HUES6 (cell line): ENCODE measurements around the gene SLC15A2.
A peak's percentile ranks its signal among the peaks of the same experiment; 100 is the strongest.

Experiments
- H3K27ac ChIP-seq: 2 replicates; pipeline ENCODE4 v1.7.0; 2013; ENCODE audit warnings: low read depth, mild to moderate bottlenecking, low read length, inconsistent platforms
- H3K27me3 ChIP-seq: 2 replicates; pipeline ENCODE4 v1.6.1; 2013; ENCODE audit warnings: low read length; ENCODE audit not compliant: control insufficient read depth, insufficient read depth
- H3K36me3 ChIP-seq: 2 replicates; pipeline ENCODE4 v1.6.1; 2013; ENCODE audit warnings: low read length; ENCODE audit not compliant: control insufficient read depth, insufficient read depth
- H3K4me1 ChIP-seq: 2 replicates; pipeline ENCODE4 v1.6.1; 2013; ENCODE audit warnings: low read length; ENCODE audit not compliant: control insufficient read depth, insufficient read depth
- H3K4me3 ChIP-seq: 2 replicates; pipeline ENCODE4 v1.5.1; 2013; ENCODE audit warnings: low read depth, low read length
- H3K9ac ChIP-seq: one replicate; pipeline ENCODE4 v1.6.1; 2013; ENCODE audit warnings: mild to moderate bottlenecking, low read length
- H3K9me3 ChIP-seq: 2 replicates; pipeline ENCODE4 v1.6.1; 2013; ENCODE audit warnings: low read depth, low read length; ENCODE audit not compliant: control insufficient read depth, insufficient read depth

The SLC15A2 gene

GRCh38 chr3:121883507-121883906, 10.7 kb upstream of the SLC15A2 start:
- Histone ChIP-seq H3K4me1 (no peaks in the 10 kb centered on the region), H3K9me3 (no peaks in the 10 kb centered on the region), H3K9ac (no peak overlapping the region), H3K36me3 (no peaks in the 10 kb centered on the region), H3K4me3 (no peak overlapping the region), H3K27me3 (no peaks in the 10 kb centered on the region), H3K27ac (no peak overlapping the region)

- H3K9ac ChIP-seq, result no peak overlapping the region
- H3K4me1 ChIP-seq, result no peaks in the 10 kb centered on the region
- no peak overlapping the region for H3K27ac ChIP-seq
- H3K9me3 ChIP-seq, result no peaks in the 10 kb centered on the region
- H3K36me3 ChIP-seq, result no peaks in the 10 kb centered on the region
- H3K4me3 ChIP-seq, result no peak overlapping the region
- H3K27me3 ChIP-seq, result no peaks in the 10 kb centered on the region
Observed at GRCh38 chr3:121885386-121885785, 8.8 kb upstream of the SLC15A2 start.

GRCh38 chr3:121895121-121895520, 920 bp downstream of the SLC15A2 start:
- no peaks in the 10 kb centered on the region for H3K9me3 ChIP-seq
- no peaks in the 10 kb centered on the region for H3K36me3 ChIP-seq
- H3K27me3 ChIP-seq, result no peaks in the 10 kb centered on the region
- H3K4me3 ChIP-seq, result peak overlapping the region; percentile 37
- peaks cover 23% of the 10 kb centered on the region for H3K4me1 ChIP-seq
- H3K9ac ChIP-seq, result no peak overlapping the region
- H3K27ac ChIP-seq, result no peak overlapping the region; the same call in 1 of the 2 replicates

GRCh38 chr3:121895736-121896135, 1.5 kb downstream of the SLC15A2 start:
- Histone ChIP-seq H3K4me1 (peaks cover 23% of the 10 kb centered on the region), H3K4me3 (no peak overlapping the region), H3K27me3 (no peaks in the 10 kb centered on the region), H3K27ac (no peak overlapping the region; the same call in 1 of the 2 replicates), H3K9ac (no peak overlapping the region), H3K36me3 (no peaks in the 10 kb centered on the region), H3K9me3 (no peaks in the 10 kb centered on the region)

- Histone ChIP-seq H3K9me3 (no peaks in the 10 kb centered on the region), H3K4me1 (peaks cover 23% of the 10 kb centered on the region), H3K9ac (no peak overlapping the region), H3K4me3 (no peak overlapping the region), H3K27me3 (no peaks in the 10 kb centered on the region), H3K36me3 (no peaks in the 10 kb centered on the region), H3K27ac (no peak overlapping the region)
Observed at GRCh38 chr3:121896823-121897222, 2.6 kb downstream of the SLC15A2 start.

- no peak overlapping the region for H3K9ac ChIP-seq
- H3K36me3 ChIP-seq, result no peaks in the 10 kb centered on the region
Observed at GRCh38 chr3:121897296-121897695, 3.1 kb downstream of the SLC15A2 start.

GRCh38 chr3:121913305-121913990, 19.2 kb downstream of the SLC15A2 start:
- peaks cover 8% of the 10 kb centered on the region for H3K4me1 ChIP-seq
- no peaks in the 10 kb centered on the region for H3K36me3 ChIP-seq
- H3K9ac ChIP-seq, result no peak overlapping the region
- no peak overlapping the region for H3K4me3 ChIP-seq
- no peak overlapping the region for H3K27ac ChIP-seq
- peaks cover under 1% of the 10 kb centered on the region for H3K9me3 ChIP-seq
- H3K27me3 ChIP-seq, result no peaks in the 10 kb centered on the region

More at GRCh38 chr3:121897296-121897695, 3.1 kb downstream of the SLC15A2 start:
- Histone ChIP-seq H3K27ac (no peak overlapping the region), H3K4me3 (no peak overlapping the region), H3K27me3 (no peaks in the 10 kb centered on the region), H3K4me1 (peaks cover 23% of the 10 kb centered on the region), H3K9me3 (no peaks in the 10 kb centered on the region)

GRCh38 chr3:121914081-121914998, 20.1 kb downstream of the SLC15A2 start:
- Histone ChIP-seq H3K4me1 (peaks cover 8% of the 10 kb centered on the region), H3K27me3 (no peaks in the 10 kb centered on the region), H3K27ac (no peak overlapping the region), H3K4me3 (no peak overlapping the region), H3K9me3 (no peaks in the 10 kb centered on the region), H3K9ac (no peak overlapping the region), H3K36me3 (no peaks in the 10 kb centered on the region)

- no peaks in the 10 kb centered on the region for H3K36me3 ChIP-seq
- H3K9me3 ChIP-seq, result no peaks in the 10 kb centered on the region
- no peak overlapping the region for H3K4me3 ChIP-seq
- H3K27ac ChIP-seq, result no peak overlapping the region
- H3K4me1 ChIP-seq, result peaks cover 8% of the 10 kb centered on the region
- H3K27me3 ChIP-seq, result no peaks in the 10 kb centered on the region
- no peak overlapping the region for H3K9ac ChIP-seq
Observed at GRCh38 chr3:121916189-121916588, 22.0 kb downstream of the SLC15A2 start.

GRCh38 chr3:121918779-121919483, 24.7 kb downstream of the SLC15A2 start:
- Histone ChIP-seq H3K4me3 (no peak overlapping the region), H3K9ac (no peak overlapping the region), H3K27me3 (no peaks in the 10 kb centered on the region), H3K9me3 (no peaks in the 10 kb centered on the region), H3K4me1 (peaks cover 8% of the 10 kb centered on the region), H3K27ac (no peak overlapping the region), H3K36me3 (no peaks in the 10 kb centered on the region)
